NCI-H2227 (cell line): ENCODE data around the gene TNKS2.
"Not testable (repeated sequence)": the region's sequence is repeated elsewhere in the genome, so short reads cannot be mapped to it uniquely, and the experiment has no call there.

Experiments used
- DNase-seq: peaks from one replicate; lab custom pipeline; 2025; ENCODE audit not compliant: unreplicated experiment; lab: John Stamatoyannopoulos, UW

TNKS2 gene

DNA sequence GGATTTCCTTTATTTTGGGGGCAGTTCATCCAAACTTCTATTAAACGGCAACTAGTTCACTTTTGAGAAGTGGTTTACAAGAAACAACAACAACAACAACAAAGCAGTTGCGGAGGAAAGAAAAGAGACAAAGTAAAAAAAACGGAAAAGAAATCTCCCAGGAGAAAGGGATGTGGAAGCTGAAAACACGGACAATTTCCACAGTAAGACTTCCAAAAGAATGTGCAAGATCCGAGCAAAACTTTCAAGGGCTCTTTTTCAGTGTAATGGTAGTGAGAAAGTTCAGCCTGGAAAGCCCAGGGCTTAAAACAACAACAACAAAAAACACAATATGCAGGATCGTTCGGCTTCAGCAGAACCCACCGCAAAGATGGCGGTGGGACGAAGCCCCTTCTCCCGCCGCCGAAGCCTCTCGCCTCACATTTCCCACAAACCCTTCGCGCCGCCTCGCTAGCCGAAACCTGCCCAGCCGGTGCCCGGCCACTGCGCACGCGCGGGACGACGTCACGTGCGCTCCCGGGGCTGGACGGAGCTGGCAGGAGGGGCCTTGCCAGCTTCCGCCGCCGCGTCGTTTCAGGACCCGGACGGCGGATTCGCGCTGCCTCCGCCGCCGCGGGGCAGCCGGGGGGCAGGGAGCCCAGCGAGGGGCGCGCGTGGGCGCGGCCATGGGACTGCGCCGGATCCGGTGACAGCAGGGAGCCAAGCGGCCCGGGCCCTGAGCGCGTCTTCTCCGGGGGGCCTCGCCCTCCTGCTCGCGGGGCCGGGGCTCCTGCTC is at the start of gene TNKS2:
TSS of gene TNKS2 (plus strand) at position 553 of the 775 bp plus-strand sequence. CDS start 265 bp downstream, outside the sequence.
- DNase-seq = peak; percentile 96

DNA sequence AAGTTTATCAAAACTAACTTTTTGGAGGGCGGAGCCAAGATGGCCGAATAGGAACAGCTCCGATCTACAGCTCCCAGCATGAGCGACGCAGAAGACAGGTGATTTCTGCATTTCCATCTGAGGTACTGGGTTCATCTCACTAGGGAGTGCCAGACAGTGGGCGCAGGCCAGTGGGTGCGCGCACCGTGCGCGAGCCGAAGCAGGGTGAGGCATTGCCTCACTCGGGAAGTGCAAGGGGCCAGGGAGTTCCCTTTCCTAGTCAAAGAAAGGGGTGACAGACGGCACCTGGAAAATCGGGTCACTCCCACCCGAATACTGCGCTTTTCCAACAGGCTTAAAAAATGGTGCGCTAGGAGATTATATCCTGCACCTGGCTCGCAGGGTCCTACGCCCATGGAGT is 48.6 kb upstream of the TNKS2 start:
- not testable (repeated sequence) for DNase-seq

DNA sequence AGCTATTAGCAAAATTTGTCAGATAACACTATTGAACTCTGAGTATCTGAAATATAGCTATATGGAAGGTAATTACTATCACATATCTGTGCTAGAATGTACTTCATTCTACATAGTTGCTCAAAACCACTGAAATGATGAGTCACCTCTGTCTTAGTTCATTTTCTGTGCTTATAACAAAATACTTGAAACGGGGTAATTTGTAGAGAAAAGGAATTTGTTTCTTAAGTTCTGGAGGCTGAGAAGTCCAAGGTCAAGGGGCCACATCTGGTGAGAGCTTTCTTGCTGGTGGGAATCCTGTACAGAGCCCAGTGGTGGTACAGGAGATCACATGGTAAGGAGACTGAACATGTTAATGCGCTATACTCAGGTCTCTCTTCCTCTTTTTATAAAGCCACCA is 41.9 kb upstream of the TNKS2 start:
- no peak for DNase-seq

DNA sequence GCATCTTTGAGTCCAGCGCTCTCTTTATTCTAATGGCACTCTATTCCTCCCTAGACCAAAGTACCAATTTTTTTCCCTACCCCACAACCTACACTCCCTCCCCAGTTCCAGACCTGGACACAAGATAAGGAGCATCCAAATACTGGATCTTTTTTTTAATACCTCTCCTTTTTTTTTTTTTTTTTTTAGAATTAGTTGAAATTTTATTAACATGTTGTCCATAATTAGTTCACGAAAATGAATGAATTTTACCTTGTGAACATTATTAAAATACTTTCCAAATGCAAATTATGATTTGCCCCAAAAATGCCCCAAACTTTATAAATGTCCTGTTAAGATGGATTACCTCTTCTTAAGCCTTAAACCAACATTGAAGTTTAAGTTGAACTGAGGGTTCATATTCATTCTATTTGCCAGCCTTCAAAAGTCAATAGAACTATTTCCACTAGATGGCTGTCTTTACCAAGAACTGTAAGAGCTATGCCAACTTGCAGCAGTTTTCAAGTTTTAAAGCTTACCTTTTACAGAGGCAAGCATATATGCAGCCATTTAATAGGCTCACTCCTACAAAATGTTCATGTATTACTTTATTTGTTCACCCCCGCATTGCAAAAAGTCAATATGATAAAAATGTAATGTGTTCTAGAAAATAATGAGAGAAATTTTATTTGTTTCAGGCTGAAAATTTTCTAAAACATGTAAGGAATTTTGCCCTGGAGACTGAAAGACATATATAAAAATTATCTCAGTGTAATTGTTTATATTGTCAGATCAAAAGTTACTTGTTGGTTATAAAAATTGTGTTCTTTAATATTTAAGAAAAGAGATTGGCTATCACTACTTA is 39.7 kb upstream of the TNKS2 start:
- peak; percentile 28 for DNase-seq

DNA sequence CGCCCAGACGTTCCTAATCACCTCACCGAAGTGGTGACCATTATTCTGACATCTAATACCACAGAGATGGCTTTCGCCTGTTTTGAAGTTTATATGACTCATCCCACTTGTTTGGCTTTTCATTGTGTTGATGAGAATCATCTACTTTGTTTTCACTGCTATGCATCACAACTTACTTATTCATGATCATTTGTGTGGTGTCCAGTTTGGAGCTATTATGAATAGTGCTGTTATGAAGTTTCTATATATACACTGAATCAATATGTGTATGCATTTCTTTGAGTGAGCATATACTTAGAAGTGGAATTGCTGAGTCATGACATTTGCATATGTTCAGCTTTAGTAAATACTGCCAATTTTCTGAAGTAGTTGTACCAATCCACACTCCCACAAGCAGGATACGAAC is 38.6 kb upstream of the TNKS2 start:
- DNase-seq = no peak

DNA sequence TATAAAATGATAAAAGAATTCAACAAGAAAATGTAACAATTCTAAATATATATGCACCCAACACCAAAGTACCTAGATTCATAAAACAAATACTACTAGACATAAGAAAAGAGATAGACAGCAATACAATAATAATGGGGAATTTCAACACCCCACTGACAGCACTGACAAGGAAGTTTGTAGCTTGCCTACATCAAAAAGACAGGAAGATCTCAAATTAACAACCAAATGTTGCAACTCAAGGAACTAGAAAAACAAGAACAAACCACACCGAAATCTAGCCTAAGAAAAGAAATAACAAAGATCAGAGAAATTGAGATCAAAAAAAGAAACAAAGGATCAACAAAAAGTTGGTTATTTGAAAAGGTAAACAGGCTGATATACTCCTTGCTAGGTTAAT is 36.5 kb upstream of the TNKS2 start:
- no peak for DNase-seq

DNA sequence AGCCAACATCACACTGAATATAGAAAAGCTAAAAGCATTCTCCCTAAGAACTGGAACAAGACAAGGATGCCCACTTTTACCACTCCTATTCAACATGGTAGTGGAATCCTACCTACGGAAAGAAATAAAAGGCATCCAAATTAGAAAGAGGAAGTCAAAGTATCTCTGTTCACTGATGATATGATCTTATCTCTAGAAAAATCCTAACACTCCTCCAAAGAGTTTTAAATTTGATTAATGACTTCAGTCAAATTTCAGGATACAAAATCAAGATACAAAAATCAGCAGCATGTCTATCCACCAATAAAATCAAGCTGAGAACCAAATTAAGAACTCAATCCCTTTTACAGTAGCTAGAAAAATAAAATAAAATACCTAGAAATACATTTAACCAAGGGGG is 35.3 kb upstream of the TNKS2 start:
- DNase-seq = no peak

DNA sequence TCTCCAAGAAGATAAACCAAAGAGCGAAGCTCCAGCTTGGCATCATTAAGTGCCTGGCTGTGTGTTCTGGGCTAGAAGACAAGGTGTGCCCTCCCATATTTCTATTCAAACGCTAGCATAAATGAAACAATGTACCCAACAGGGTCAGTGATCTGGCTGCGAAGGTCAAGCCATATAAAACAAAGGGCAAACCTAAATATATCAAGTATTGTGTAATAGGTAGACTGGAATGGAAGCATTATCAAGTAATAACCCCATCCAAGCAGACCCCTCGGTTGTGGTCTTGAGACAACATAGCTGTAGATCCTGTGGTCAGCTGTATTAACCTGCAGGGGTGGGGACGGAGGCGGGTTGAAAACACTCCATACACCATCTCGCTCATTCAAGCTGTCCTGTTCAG is 31.6 kb upstream of the TNKS2 start:
- no peak for DNase-seq

DNA sequence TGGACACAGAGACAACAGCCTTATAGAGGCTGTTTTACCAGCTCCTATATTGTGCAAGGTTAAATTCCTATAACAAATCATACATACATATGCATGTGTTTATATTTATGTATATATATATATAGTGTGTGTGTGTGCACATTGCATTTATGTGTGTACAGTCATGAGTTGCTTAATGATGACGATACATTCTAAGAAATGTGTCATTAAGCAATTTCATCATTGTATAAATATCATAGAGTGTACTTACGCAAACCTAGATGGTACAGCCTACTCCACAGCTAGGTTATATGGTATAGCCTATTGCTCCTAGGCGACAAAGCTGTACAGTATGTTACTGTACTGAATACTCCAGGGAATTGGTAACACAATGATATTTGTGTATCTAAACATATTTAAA is 30.1 kb upstream of the TNKS2 start:
- no peak for DNase-seq

DNA sequence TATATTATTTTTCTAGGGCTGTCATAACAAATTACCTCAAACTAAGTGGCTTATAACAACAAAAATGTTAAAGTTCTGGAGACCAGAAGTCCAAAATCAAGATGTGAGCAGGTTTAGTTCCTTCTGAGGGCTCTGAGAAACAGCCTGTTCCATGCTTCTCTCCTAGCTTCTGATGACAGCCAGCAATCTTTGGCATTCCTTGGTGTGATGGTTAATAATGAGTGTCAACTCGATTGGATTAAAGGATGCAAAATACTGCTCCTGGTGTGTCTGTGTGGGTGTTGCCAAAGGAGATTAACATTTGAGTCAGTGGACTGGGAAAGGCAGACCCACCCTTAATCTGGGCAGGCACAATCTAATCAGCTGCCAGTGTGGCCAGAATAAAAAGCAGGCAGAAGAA is 26.3 kb upstream of the TNKS2 start:
- no peak for DNase-seq

DNA sequence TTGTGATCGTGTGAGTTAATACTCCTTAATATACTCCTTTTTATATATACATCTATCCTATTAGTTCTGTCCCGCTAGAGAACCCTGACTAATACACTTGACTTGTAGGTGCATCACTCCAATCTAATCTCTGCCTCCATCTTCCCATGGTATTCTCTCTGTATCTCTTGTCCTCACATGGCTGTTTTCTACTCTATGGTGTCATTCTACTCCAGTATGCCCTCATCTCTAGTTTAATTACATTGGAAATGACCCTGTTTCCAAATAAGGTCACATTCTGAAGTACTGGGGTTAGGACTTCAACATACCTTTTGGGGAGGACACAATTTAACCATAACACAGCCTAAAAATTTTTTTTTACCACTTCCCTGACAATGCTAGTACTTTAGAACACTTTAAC is 25.8 kb upstream of the TNKS2 start:
- DNase-seq = no peak

DNA sequence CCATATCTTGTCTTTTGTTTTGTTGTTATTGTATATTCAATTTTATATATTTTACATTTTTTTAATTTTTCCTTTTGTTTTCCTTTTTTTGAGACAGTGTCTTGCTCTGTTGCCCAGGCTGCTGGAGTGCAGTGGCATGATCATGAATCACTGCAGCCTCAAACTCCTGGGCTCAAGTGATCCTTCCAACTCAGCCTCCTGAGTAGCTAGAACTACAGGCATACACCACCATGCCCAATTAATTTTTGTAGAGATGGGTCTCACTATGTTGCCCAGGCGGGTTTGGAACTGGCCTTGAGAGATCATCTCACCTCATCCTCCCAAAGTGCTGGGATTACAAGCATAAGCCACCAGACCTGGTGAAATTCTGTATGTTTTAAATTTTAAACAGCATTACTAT is 25.4 kb upstream of the TNKS2 start:
- no peak for DNase-seq

DNA sequence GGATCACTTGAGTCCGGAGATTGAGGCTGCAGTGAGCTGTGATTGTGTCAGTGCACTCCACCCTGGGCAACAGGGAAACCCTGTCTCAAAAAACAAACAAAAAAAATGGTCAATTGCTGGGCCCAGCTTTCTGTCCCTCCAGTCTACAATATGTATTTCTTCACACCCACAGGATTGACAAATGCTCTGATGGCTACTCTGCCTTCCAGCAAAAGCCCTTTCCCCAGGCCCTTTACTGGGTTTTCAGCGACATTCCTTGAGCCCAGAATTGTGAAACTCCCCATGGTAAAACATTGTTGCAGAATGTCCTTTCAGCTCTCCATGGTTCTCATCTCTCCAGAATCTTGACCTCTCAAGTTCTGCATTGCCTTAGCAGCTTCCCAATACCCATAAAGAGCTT is 23.7 kb upstream of the TNKS2 start:
- no peak for DNase-seq

DNA sequence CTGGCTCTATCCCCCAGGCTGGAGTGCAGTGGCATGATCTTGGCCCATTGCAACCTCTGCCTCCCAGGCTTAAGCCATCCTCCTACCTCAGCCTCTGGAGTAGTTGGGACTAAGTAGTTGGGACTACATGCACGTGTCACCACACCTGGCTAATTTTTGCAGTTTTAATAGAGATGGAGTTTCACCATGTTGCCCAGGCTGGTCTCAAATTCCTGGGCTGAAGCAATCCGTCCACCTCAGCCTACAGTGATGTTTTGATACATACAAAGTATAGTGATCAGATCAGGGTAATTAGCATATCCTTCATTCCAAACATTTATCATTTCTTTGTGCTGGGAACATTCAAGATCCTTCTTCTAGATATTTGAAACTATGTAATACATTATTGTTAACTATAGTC is 22.5 kb upstream of the TNKS2 start:
- DNase-seq = no peak

DNA sequence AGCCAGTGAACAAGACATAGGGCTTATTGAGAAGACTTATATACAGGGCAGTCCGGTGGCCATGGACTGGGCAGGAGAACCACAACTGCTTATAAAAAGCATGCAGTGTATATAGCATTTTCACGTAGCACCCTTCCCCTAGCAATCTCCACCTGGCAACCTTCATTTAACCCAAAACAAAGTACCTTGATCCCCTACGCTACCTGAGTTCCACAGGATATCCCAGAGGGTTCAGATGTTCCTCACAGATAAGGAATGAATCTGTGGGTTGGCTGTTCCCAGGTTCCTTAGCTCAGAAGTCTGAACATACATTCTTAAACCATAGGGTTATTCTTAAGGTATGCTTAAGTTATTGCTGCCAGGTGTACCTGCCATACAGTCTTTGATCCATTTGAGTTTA is 22.0 kb upstream of the TNKS2 start:
- DNase-seq = no peak

DNA sequence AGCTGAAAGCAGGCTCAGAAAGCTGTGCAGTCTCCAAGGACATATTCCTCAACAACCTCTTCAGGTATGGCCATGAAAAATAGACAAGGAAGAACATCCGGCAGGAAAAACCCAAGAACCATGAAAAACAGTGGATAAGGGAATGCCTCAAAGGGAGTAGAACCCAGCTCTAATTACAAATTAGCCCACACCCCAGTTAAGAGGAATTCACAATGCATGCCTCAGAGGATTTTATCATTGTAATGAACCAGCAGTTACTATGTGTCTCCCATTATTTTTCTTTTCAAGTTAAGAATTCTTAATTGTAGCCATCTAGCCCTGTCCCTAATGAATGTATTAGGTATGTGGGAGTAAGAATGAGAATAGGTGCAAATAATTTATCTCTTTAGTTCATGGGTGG is 19.7 kb upstream of the TNKS2 start:
- DNase-seq = no peak

DNA sequence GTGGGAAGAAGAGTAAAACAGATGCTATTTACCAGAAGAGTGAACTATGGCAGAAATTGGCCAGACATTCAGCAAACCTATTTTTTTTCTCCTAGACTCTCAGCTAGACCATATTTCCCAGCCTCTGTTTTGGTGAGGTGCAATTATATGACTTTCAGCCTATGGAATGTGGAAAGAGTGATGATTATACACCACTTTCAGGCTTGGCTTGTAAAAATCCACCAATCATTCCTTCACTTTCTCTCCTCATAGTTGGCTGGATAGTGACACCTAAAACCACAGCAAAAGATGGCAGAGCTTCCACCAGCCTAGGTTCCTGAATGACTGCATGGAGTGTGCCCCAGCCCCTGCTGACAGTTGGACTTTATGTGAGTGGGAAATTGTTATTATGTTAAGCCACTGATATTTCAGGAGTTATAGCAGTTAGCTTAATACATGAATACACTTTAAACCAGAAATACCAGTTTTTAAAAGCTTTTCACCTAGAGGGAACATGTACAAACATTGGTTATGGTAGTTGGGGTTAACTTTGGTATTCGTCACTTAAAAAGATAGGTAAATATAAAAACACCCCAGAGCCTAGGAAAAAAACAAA is 19.1 kb upstream of the TNKS2 start:
- DNase-seq = no peak

DNA sequence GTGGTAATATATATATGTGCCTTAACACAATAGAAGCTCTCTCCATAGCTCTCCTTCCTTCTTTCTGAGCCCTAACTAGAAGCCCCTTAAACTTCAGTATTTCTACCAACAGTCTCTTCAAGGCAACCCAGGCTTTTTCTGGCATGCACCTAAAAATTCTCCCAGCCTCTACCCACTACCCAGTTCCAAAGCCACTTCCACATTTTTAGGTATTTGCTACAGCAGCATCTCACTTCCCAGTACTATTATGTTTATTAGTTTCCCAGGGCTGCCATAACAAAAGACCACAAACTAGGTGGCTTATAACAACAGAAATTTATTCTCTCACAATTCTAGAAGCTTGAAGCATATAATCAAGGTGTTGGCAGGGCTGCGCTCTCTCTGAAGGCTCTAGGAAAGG is 15.7 kb upstream of the TNKS2 start:
- DNase-seq = no peak

DNA sequence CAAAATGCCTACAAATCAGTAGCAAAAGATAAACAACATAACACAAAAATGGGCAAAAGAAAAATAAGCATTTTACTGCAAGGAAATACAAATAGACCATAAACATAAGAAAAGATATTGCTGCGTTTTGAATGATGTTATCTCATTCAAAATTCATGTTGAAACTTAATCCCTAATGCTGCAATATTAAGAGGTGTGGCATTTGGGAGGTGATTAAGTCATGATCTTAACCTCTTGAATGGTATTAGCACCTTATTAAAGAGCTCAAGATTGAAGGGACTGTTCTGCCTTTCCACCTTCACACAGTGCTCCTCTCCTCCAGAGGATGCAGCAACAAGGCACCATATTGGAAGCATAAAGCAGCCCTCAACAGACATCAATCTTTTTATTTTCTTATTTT is 12.4 kb upstream of the TNKS2 start:
- DNase-seq = no peak

DNA sequence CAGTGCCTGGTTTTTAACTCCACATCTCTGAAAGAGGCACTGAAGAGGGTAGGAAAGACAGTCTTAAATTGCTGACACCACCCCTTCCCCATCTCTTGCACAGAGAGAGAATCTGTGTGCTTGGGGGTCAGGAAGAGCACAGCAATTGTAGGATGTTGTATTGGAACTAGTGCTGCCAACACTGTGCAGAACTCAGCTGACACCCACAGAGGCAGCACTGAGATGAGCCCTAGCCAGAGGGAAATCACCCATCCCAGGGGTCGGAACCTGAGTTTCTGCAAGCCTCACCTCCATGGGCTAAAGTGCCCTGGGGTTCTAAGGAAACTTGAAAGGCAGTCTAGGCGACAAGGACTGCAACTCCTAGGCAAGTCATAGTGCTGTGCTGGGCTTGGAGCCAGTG is 11.0 kb upstream of the TNKS2 start:
- no peak for DNase-seq

DNA sequence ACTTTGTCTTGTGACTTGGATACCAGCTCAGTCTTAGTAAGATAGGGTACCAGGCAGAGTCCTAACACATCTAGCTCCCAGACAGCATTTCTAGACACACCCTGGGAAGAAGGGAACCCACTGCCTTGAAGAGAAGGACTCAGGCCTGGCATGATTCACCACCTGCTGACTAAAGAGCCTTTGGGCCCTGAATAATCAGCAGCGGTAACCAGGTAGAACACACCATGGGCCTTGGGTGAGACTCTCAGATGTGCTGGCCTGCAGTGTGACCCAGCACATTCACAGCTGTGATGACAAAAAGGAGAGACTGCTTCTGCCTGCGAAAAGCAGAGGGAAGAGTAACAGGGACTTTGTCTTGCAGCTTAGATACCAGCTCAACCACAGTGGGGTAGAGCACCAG is 10.4 kb upstream of the TNKS2 start:
- DNase-seq = no peak

DNA sequence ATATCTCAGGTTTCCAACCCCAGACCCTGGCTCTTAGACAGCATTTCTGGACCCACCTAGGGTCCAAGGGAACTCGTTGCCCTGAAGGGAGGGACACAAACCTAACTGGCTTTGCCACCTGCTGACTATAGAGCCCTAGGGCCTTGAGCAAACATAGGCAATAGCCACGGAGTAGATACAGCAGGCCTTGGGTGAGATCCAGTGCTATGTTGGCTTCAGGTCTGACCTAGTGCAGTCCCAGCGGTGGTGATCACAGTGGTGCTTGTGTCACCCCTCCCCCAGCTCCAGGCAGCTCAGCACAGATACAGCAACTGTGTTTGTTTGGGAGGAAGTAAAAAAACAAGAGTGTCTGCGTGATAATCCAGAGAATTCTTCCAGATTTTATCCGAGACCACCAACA is 9.7 kb upstream of the TNKS2 start:
- no peak for DNase-seq
